Activated T-cell treated with anti-CD3 and anti-CD28 coated beads, Interleukin-2, amount 50 U/mL, for 72 hours (primary cell): ENCODE results near the gene ZNF644. TPM values are rescaled to one million over a fixed set of nuclear protein-coding genes. Genes with fewer than 3 reads are reported as not detected.
"Not testable (repeated sequence)": the region's sequence is repeated elsewhere in the genome, so short reads cannot be mapped to it uniquely, and the experiment has no call there.

Source experiments
- ATAC-seq, 2 donors: fragments of 150-1000 bp; cut with Tn5 transposase; replicated peaks in 1 of 2; 2 replicates each; pipeline ENCODE4 v1.10.0; 2021; ENCODE audit warnings: moderate library complexity in 2 of 2, mild to moderate bottlenecking in 1 of 2
- DNase-seq, 2 donors: peaks; one replicate each; pipeline ENCODE4 v3.0.0; 2021 to 2022; ENCODE audit warnings: mixed read lengths in 1 of 2
- H3K27ac Mint-ChIP-seq: one replicate; pipeline ENCODE4 v1.8.0; 2022; ENCODE audit warnings: mild to moderate bottlenecking, moderate library complexity, mixed read lengths
- H3K27me3 Mint-ChIP-seq: one replicate; pipeline ENCODE4 v1.8.0; 2022; ENCODE audit warnings: low read depth, mixed read lengths
- H3K36me3 Mint-ChIP-seq, 2 donors: one replicate each; pipeline ENCODE4 v1.8.0; 2022; ENCODE audit warnings: mixed read lengths in 2 of 2, mild to moderate bottlenecking in 1 of 2; ENCODE audit not compliant: insufficient read depth in 2 of 2
- H3K4me1 Mint-ChIP-seq: one replicate; pipeline ENCODE4 v1.8.0; 2022; ENCODE audit warnings: low read depth, mixed read lengths
- H3K4me3 Mint-ChIP-seq, 2 donors: one replicate each; pipeline ENCODE4 v1.8.0; 2022; ENCODE audit warnings: mild to moderate bottlenecking in 2 of 2, mixed read lengths in 2 of 2, moderate library complexity in 2 of 2
- H3K9me3 Mint-ChIP-seq, 2 donors: one replicate each; pipeline ENCODE4 v1.8.0; 2022; ENCODE audit warnings: mixed read lengths in 2 of 2
- total RNA-seq, 2 donors: library from RNA; stranded (reverse); gene quantifications; one replicate each; pipeline ENCODE4 v1.2.3, GENCODE V29; 2022

ZNF644 gene
- total RNA-seq, 2 donors from 2014 or later: 54.7 to 68.6 TPM

DNA sequence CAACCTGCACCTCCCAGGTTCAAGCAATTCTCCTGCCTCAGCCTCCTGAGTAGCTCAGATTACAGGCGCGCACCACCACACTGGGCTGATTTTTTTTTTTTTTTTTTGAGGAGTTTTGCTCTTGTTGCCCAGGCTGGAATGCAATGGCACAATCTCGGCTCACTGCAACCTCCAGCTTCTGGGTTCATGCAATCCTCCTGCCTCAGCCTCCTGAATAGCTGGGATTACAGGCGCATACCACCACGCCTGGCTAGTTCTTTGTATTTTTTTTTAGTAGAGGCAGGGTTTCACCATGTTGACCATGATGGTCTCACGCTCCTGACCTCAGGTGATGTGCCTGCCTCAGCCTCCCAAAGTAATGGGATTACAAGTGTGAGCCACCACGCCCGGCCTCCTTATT lies 93.6 kb downstream of the ZNF644 start:
- H3K4me3 Mint-ChIP-seq, ATAC-seq, H3K27me3 Mint-ChIP-seq, H3K27ac Mint-ChIP-seq, H3K9me3 Mint-ChIP-seq, DNase-seq: not testable (repeated sequence)
- peaks cover 4 to 21% of the 10 kb centered on the region in 2 donors for H3K36me3 Mint-ChIP-seq
- peaks cover 69% of the 10 kb centered on the region for H3K4me1 Mint-ChIP-seq

DNA sequence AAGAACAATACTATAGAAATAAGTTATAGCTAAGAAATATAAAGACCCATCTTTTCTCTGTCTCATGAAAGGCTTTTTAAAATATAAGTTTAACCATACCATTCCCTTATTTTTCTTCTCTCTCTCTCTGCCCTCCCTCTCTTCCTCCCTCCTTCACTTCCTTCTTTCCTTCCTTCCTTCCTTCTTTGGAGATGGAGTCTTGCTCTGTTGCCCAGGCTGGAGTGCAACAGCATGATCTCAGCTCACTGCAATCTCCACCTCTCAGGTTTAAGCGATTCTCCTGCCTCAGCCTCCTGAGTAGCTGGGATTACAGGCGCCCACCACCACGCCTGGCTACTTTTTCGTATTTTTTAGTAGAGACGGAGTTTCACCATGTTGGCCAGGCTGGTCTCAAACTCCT lies 94.2 kb downstream of the ZNF644 start:
- ATAC-seq, DNase-seq, H3K27me3 Mint-ChIP-seq, H3K9me3 Mint-ChIP-seq, H3K4me3 Mint-ChIP-seq: not testable (repeated sequence)
- Mint-ChIP-seq H3K36me3 (peaks cover 4 to 20% of the 10 kb centered on the region in 2 donors), H3K4me1 (peaks cover 69% of the 10 kb centered on the region), H3K27ac (peak overlapping the region; percentile 57)

DNA sequence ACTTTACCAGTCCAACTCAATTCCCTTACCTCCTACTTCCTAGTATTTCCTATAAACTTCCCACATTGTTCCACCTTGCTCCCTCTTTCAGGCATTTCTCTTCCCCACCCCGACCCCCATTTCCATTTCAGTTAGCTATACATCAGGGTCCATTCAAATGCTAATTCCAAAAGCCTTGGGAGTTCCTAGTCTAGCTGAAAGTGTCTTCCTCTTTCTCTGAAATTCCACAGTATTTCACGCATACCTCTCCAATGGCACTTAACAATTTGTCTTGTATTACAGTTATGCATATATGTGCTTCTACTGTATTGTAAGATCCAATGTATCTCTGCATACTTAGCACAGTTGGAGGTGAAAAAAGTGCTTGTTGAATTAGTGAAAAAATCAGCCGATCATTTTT lies 94.9 kb downstream of the ZNF644 start:
- Mint-ChIP-seq H3K4me3 (no peak overlapping the region), H3K36me3 (peaks cover 4 to 20% of the 10 kb centered on the region in 2 donors), H3K4me1 (peaks cover 72% of the 10 kb centered on the region), H3K9me3 (peaks cover 0 to 4% of the 10 kb centered on the region in 2 donors), H3K27ac (peak overlapping the region; percentile 88), H3K27me3 (no peaks in the 10 kb centered on the region)
- ATAC-seq (no peak), DNase-seq (no peak)

DNA sequence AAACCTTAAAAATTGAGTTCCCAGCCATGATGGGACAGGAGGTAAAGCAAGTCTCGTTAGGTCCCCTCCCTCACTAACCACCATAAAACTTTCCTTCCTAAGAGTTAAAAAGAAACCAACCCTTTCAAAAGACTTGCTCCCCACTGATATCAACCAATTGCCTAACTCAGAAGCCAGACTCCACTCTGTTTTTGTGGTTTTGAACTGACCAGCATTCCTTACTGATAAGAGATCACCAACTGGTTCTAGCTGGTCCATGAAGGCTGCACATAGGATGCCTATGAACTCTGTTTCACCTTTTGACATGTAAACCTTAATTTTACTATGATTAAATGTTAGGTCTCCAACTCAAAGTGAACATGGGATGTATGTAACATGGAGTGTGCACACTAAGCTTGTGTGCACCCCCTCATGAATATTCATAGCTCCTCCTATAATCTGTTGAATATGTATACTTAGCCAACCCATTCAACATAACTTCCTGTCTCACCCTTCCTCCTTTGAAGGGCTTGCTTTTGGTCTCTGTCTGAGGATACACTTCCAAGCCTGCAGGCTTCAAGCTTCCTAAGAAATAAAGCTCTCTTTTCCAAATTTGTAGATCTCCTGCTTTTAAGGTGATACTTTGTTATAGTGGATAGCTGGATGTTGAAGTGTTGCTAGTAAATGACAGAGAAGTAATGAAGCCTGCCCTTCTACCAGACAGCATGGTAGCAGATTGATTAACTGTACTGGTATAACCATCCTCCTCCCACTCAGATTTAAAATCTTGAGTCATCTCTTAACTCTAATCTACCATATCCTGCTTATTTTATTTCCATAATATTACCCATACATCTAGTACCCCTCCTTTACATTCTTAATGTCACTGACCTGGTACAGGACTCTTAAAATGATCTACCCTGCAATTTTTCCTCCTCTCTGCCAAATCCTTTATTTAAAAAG lies 95.6 kb downstream of the ZNF644 start:
- Mint-ChIP-seq H3K36me3 (peaks cover 4 to 18% of the 10 kb centered on the region in 2 donors), H3K4me1 (peaks cover 69% of the 10 kb centered on the region), H3K27ac (peak overlapping the region; percentile 88), H3K4me3 (peak overlapping the region in 1 of 2 donors; percentile 38), H3K9me3 (peaks cover 0 to 4% of the 10 kb centered on the region in 2 donors), H3K27me3 (no peaks in the 10 kb centered on the region)
- DNase-seq (no peak), ATAC-seq (peak; percentile 32 to 42)

DNA sequence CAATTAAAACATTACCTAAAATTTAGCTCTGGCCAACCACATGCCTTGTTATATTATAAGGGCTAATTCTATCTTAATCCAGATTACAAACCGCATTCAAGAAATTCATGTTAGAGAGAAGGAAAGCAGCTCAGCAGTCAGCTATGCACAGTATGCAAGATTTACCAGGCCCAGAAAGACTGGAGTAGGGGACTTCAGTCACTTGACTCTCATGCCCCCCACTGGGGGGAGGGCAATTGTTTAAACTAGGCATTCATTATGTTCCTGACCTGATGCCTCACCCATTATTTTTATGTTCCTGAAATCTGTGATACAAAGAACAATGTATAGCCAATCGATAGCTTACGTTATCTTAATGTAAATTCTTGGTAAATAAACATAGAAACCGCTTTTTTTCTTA lies 96.9 kb downstream of the ZNF644 start:
- H3K27me3 Mint-ChIP-seq: no peaks in the 10 kb centered on the region
- peaks cover 4 to 16% of the 10 kb centered on the region in 2 donors for H3K36me3 Mint-ChIP-seq
- no peak overlapping the region for H3K27ac Mint-ChIP-seq
- H3K4me1 Mint-ChIP-seq: peaks cover 80% of the 10 kb centered on the region
- peaks cover 0 to 4% of the 10 kb centered on the region in 2 donors for H3K9me3 Mint-ChIP-seq
- no peak for DNase-seq
- H3K4me3 Mint-ChIP-seq: no peak overlapping the region
- no peak for ATAC-seq

DNA sequence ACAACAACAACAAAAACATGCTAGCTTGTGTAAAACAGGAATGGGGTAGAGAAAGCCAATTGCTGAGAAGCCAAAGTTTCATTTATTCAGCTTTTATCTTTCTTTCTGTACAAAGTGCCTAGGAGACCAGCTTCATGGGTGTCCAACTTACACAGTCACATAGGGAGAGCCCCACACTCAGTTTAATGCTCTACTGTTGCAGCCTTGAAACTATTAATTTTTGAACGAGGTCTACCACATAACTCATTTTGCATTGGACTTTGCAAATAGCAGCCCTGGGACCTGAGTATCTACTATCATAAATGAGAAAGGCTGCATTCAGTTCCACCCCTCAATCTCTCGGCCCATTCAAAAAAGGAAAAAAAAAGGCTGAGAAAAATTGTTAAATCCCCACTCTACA lies 98.8 kb downstream of the ZNF644 start:
- H3K27ac Mint-ChIP-seq: peak overlapping the region; percentile 41
- no peaks in the 10 kb centered on the region for H3K9me3 Mint-ChIP-seq
- H3K4me1 Mint-ChIP-seq: peaks cover 79% of the 10 kb centered on the region
- H3K36me3 Mint-ChIP-seq: peaks cover 4 to 8% of the 10 kb centered on the region in 2 donors
- DNase-seq (no peak), ATAC-seq (no peak)
- no peak overlapping the region for H3K4me3 Mint-ChIP-seq
- no peaks in the 10 kb centered on the region for H3K27me3 Mint-ChIP-seq

DNA sequence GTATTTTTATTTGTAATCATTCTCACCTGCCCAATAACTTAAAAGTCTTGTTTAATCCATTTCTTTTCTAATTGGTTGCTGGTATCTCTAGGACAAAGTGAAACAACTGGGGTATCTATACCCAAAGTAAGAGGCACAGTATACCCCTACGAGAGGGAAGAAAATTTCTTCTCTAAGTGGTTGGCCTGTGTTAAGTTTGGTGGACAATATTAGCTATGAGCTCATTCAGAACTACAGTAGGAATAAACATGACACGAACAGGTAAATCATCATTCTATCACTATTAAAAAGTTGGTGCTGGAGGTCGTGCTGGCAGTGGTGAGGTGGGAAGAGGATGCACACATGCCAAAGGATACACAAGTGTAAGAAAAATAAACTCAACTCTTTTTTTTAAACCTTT lies 99.6 kb downstream of the ZNF644 start:
- Mint-ChIP-seq H3K4me3 (peak overlapping the region in 1 of 2 donors; percentile 31), H3K27me3 (no peaks in the 10 kb centered on the region), H3K9me3 (no peaks in the 10 kb centered on the region), H3K4me1 (peaks cover 71% of the 10 kb centered on the region), H3K27ac (peak overlapping the region; percentile 84), H3K36me3 (peaks cover 5 to 6% of the 10 kb centered on the region in 2 donors)
- ATAC-seq (no peak), DNase-seq (no peak)

DNA sequence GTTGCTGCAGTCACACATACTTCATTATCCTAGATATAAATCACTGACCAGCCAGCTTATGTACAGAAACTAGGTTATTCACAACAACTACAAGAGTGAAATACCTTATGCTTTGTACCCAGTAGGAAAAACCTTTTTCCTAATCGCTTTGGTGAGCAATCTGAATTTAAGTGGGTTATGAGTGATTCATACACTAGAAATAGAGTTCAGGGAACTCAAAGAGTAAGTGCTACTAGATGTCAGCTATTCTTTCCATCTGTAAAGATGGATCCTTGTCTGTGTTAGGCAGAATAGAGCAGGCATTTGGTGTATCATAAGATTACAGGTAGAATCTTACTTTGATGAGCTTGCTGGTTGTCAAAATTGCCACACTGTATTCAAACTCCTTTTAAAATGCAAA lies 101.9 kb downstream of the ZNF644 start:
- peak; percentile 48 to 49 for ATAC-seq
- peak overlapping the region; percentile 77 for H3K27ac Mint-ChIP-seq
- peaks cover 53% of the 10 kb centered on the region for H3K4me1 Mint-ChIP-seq
- H3K36me3 Mint-ChIP-seq: peaks cover 2 to 12% of the 10 kb centered on the region in 2 donors
- H3K27me3 Mint-ChIP-seq: no peaks in the 10 kb centered on the region
- peak overlapping the region in 1 of 2 donors; percentile 63 for H3K4me3 Mint-ChIP-seq
- DNase-seq: no peak
- no peaks in the 10 kb centered on the region for H3K9me3 Mint-ChIP-seq

DNA sequence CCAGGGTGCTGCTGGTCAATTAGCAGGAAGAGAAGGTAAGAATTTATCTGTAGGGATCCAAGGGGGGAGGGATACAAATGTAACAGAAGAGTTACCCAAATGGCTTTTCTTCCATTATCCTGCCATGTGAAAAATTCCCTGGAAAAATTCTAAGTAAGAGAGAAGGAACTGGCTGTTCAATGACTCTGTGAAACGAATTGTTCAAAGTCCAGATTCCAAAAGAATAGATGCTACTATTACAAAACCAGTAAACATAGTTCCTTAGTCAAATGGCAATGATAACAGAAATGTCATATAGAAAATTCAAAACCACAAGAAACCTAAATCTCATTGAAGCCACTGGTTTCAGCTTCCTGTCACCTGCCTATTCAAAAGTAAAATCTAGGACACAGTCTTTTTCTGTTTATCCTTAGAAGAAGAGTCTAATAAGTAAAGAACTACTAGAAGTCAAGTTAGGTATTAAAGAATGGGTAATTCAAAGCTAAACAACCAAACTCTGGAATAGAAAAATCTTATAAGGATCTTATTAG lies 102.6 kb downstream of the ZNF644 start:
- Mint-ChIP-seq H3K4me3 (peak overlapping the region in 1 of 2 donors; percentile 63), H3K4me1 (peaks cover 48% of the 10 kb centered on the region), H3K9me3 (no peaks in the 10 kb centered on the region), H3K27me3 (no peaks in the 10 kb centered on the region), H3K27ac (peak overlapping the region; percentile 77), H3K36me3 (peaks cover 2 to 13% of the 10 kb centered on the region in 2 donors)
- DNase-seq (no peak), ATAC-seq (peak in 1 of 2 donors; percentile 37)

DNA sequence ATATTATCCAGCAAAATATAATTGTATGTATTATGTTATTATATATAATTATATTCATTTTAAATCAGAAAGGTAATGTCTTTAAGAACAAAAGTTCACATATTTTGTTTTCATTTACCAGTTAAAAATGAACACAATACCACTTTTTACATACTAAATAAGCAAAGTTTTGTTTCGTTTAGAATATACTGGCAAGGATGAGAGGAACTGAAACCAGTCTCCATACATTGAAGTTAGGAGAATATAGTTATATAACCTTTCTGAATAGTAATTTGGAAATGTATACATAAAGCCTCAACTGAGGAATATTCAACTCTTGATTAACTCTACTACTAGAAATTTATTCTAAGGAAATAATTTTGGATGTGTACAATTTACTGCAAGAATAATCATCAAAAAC lies 110.5 kb downstream of the ZNF644 start:
- Mint-ChIP-seq H3K4me1 (no peaks in the 10 kb centered on the region), H3K36me3 (peaks cover 4% of the 10 kb centered on the region in 2 donors), H3K4me3 (no peak overlapping the region), H3K27ac (no peak overlapping the region), H3K9me3 (no peaks in the 10 kb centered on the region), H3K27me3 (no peaks in the 10 kb centered on the region)
- DNase-seq (no peak), ATAC-seq (no peak)

DNA sequence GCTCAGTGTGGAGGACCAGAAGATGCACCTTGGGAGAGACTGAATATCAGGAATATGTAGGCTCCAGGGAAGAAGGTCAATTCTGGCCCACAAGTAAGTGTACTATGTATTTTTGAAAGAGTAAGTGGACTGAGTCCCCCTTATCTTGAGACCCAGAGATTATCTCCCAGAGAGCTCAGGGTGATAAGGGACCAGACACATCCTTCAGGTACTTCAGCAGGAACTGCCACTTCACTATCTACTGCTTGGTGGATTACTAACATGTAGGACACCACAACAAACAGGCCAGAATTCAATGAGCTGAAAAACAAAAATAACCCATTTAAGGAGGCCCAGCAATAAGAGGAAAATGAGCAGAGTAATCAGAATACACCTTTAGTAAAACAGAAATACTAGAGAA lies 119.2 kb downstream of the ZNF644 start:
- ATAC-seq (no peak), DNase-seq (no peak)
- no peaks in the 10 kb centered on the region for H3K27me3 Mint-ChIP-seq
- H3K36me3 Mint-ChIP-seq: peaks cover 7 to 25% of the 10 kb centered on the region in 2 donors
- peaks cover 0 to 2% of the 10 kb centered on the region in 2 donors for H3K9me3 Mint-ChIP-seq
- H3K4me3 Mint-ChIP-seq: no peak overlapping the region
- no peak overlapping the region for H3K27ac Mint-ChIP-seq
- no peaks in the 10 kb centered on the region for H3K4me1 Mint-ChIP-seq

DNA sequence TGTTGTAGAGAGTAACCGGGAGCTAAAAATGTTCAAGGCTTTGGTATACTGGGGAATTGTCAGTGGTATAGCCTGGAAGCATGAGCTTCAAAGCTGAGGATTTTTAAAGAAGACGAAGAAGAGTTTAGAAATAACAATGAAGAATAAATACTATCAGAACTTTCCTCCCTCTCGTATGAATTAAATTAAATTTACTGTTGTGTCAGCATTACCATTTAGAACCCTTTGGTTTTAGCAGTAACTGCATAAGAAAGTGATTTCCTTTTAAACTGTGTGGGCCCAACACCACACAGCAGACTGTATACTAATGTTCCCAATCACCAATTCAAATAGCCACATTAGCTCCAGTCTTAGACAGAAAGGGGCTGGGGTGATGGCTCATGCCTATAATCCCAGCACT lies 122.6 kb downstream of the ZNF644 start:
- Mint-ChIP-seq H3K4me3 (no peak overlapping the region), H3K27ac (no peak overlapping the region), H3K36me3 (peaks cover 7 to 30% of the 10 kb centered on the region in 2 donors), H3K4me1 (no peaks in the 10 kb centered on the region), H3K9me3 (peaks cover 0 to 2% of the 10 kb centered on the region in 2 donors), H3K27me3 (no peaks in the 10 kb centered on the region)
- DNase-seq (no peak), ATAC-seq (no peak)

DNA sequence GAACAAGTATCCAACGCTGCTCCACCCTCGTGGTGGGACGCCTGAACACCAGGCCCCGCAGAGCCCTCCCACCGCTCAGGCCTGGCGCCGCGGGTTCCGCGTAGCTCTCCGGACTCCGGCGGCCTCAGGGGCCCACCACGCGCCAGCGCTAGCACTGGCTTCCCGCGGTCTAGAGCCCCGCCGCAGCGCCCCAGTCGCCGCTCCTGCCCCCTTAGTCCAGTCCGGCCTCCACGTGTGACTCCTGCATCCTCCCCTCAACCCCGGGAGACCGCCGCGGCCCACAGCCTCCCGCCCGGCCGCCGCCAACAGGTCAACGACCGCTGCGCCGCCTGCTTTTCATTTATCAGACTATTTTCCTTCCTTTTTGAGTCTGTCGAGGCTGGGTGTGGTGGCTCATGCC lies 128.2 kb downstream of the ZNF644 start:
- H3K9me3 Mint-ChIP-seq, H3K27ac Mint-ChIP-seq, DNase-seq, H3K4me1 Mint-ChIP-seq, H3K27me3 Mint-ChIP-seq, ATAC-seq, H3K4me3 Mint-ChIP-seq: not testable (repeated sequence)
- H3K36me3 Mint-ChIP-seq: peaks cover 8 to 18% of the 10 kb centered on the region in 2 donors
